Body of pancreas (tissue), 4 donors: ENCODE measurements around the gene PHKA2. TPM values are rescaled to one million over a fixed set of nuclear protein-coding genes. Genes with fewer than 3 reads are reported as not detected.

Experiments used
- ATAC-seq: fragments of 150-250 bp; one replicate; pipeline ENCODE4 v1.9.1; 2016
- DNase-seq, 4 donors: peaks; one replicate each; pipeline ENCODE4 v3.0.0-alpha.2; 2019
- H3K27ac ChIP-seq, 4 donors: fragments of 200-600 bp; sonication (generic); 1 replicate in 3 of 4; 2 replicates in 1 of 4; pipeline versions ENCODE4 v1.5.1 to v1.6.1; 2016 to 2019; ENCODE audit warnings: mild to moderate bottlenecking in 1 of 4, mixed read lengths in 1 of 4, moderate library complexity in 1 of 4
- H3K27me3 ChIP-seq, 2 donors: fragments of 200-600 bp; sonication (generic); one replicate each; pipeline ENCODE4 v1.6.0; 2016; ENCODE audit warnings: mild to moderate bottlenecking in 1 of 2
- H3K36me3 ChIP-seq, 2 donors: fragments of 200-600 bp; sonication (generic); replicated peaks in 1 of 2; 2 replicates each; pipeline ENCODE4 v1.5.1; 2016; ENCODE audit warnings: low read depth in 2 of 2; ENCODE audit not compliant: insufficient read depth in 1 of 2
- H3K4me1 ChIP-seq: fragments of 200-600 bp; sonication (generic); one replicate; pipeline ENCODE4 v1.6.0; 2016
- H3K4me3 ChIP-seq, 2 donors: fragments of 200-600 bp; sonication (generic); 1 replicate in 1 of 2; 2 replicates in 1 of 2; pipeline ENCODE4 v1.5.1; 2016 to 2019
- H3K9me3 ChIP-seq, 3 donors: fragments of 200-600 bp; sonication (generic); 1 replicate in 2 of 3; 2 replicates in 1 of 3; pipeline ENCODE4 v1.5.1; 2016
- CTCF ChIP-seq, 7 experiments: fragments of 450-650 bp in 4 of 7; fragments of 200-600 bp in 3 of 7; sonication (generic) in 3 of 7; IDR thresholded peaks; one replicate each; pipeline ENCODE4 v1.5.1; 2016 to 2019; ENCODE audit warnings: antibody characterized with exemption in 7 of 7
- POLR2A ChIP-seq, 3 donors: fragments of 450-650 bp; IDR thresholded peaks; one replicate each; pipeline ENCODE4 v1.6.1; 2016; ENCODE audit warnings: antibody characterized with exemption in 3 of 3, mild to moderate bottlenecking in 2 of 3
- WGBS, 2 donors: methylation state at CpG; one replicate each; pipeline ENCODE4 v1.1.5; 2017; 5-methylcytosine and 5-hydroxymethylcytosine counted together
- intact Hi-C: fragments of 100-400 bp; cut with DNase I; formaldehyde crosslinking; loops from one replicate; pipeline ENCODE4 v1.15.1; 2023
- total RNA-seq, 2 donors: library from RNA; depleted of rRNA; stranded (reverse); fragments of >200 nt; gene quantifications; one replicate each; pipeline ENCODE4 v1.1.0, GENCODE V29; 2016

PHKA2 gene
- total RNA-seq, 2 donors from 2014 or later, result 21.0 to 37.6 TPM

GRCh38 chrX:18924507-18925088 is 59.3 kb downstream of the PHKA2 start:
- Histone ChIP-seq H3K4me3 (no peak overlapping the region), H3K27ac (no peak overlapping the region), H3K27me3 (no peaks in the 10 kb centered on the region), H3K36me3 (no peaks in the 10 kb centered on the region), H3K4me1 (no peaks in the 10 kb centered on the region), H3K9me3 (no peaks in the 10 kb centered on the region)
- intact Hi-C loops, result no loop called here
- 76 to 87% methylated on average over 4 to 6 of the region's 6 CpGs for WGBS, 2 donors
- ATAC-seq, result no peak
- DNase-seq, result no peak
- TF ChIP-seq POLR2A (IDR thresholded peaks at IDR 0.05), result no peak
- TF ChIP-seq CTCF (IDR thresholded peaks at IDR 0.05), result no peak

- Histone ChIP-seq H3K4me3 (no peak overlapping the region), H3K27ac (no peak overlapping the region), H3K36me3 (peaks cover 0 to 4% of the 10 kb centered on the region in 2 donors), H3K9me3 (no peaks in the 10 kb centered on the region), H3K27me3 (no peaks in the 10 kb centered on the region), H3K4me1 (no peaks in the 10 kb centered on the region)
- 71 to 88% methylated on average over 3 to 7 of the region's 7 CpGs for WGBS, 2 donors
- ATAC-seq, result no peak
- no peak for DNase-seq
- intact Hi-C loops, result no loop called here
- TF ChIP-seq CTCF (IDR thresholded peaks at IDR 0.05) (no peak), POLR2A (IDR thresholded peaks at IDR 0.05) (no peak)
Observed at GRCh38 chrX:18920566-18920965, 63.3 kb downstream of the PHKA2 start.

- no peak overlapping the region for H3K4me3 ChIP-seq
- H3K9me3 ChIP-seq, result no peaks in the 10 kb centered on the region
- DNase-seq (no peak), ATAC-seq (no peak)
- 55 to 63% methylated on average over 8 of the region's 8 CpGs for WGBS, 2 donors
- no peaks in the 10 kb centered on the region for H3K4me1 ChIP-seq
- no peak overlapping the region for H3K27ac ChIP-seq
- H3K27me3 ChIP-seq, result no peaks in the 10 kb centered on the region
- no peak for TF ChIP-seq POLR2A (IDR thresholded peaks at IDR 0.05)
- no peak for TF ChIP-seq CTCF (IDR thresholded peaks at IDR 0.05)
- intact Hi-C loops, result no loop called here
- peaks cover 0 to 4% of the 10 kb centered on the region in 2 donors for H3K36me3 ChIP-seq
Observed at GRCh38 chrX:18920079-18920478, 63.8 kb downstream of the PHKA2 start.

GRCh38 chrX:18917831-18918230 is 66.1 kb downstream of the PHKA2 start:
- DNase-seq, result no peak
- intact Hi-C loops, result no loop called here
- no peak for TF ChIP-seq CTCF (IDR thresholded peaks at IDR 0.05)
- TF ChIP-seq POLR2A (IDR thresholded peaks at IDR 0.05), result no peak
- 88 to 97% methylated on average over 7 of the region's 7 CpGs for WGBS, 2 donors
- no peaks in the 10 kb centered on the region for H3K4me1 ChIP-seq
- H3K9me3 ChIP-seq, result no peaks in the 10 kb centered on the region
- ATAC-seq, result no peak
- no peak overlapping the region for H3K27ac ChIP-seq
- peaks cover 0 to 4% of the 10 kb centered on the region in 2 donors for H3K36me3 ChIP-seq
- no peaks in the 10 kb centered on the region for H3K27me3 ChIP-seq
- H3K4me3 ChIP-seq, result no peak overlapping the region

GRCh38 chrX:18906286-18906685 is 77.6 kb downstream of the PHKA2 start:
- DNase-seq (no peak), ATAC-seq (no peak)
- H3K9me3 ChIP-seq, result no peaks in the 10 kb centered on the region
- no peaks in the 10 kb centered on the region for H3K27me3 ChIP-seq
- no peaks in the 10 kb centered on the region for H3K36me3 ChIP-seq
- no peak for TF ChIP-seq CTCF (IDR thresholded peaks at IDR 0.05)
- TF ChIP-seq POLR2A (IDR thresholded peaks at IDR 0.05), result no peak
- 85 to 100% methylated on average over 3 to 6 of the region's 12 CpGs for WGBS, 2 donors
- H3K27ac ChIP-seq, result no peak overlapping the region
- H3K4me3 ChIP-seq, result no peak overlapping the region
- intact Hi-C loops, result no loop called here
- no peaks in the 10 kb centered on the region for H3K4me1 ChIP-seq
